SKM-1 treated with dmso at 0.1 percent for 144 hours (cell line): ENCODE data around the gene RPS21.

ENCODE experiments used
- DNase-seq: peaks from one replicate; lab custom pipeline; 2025; ENCODE audit not compliant: unreplicated experiment; lab: John Stamatoyannopoulos, UW

RPS21 gene

DNA sequence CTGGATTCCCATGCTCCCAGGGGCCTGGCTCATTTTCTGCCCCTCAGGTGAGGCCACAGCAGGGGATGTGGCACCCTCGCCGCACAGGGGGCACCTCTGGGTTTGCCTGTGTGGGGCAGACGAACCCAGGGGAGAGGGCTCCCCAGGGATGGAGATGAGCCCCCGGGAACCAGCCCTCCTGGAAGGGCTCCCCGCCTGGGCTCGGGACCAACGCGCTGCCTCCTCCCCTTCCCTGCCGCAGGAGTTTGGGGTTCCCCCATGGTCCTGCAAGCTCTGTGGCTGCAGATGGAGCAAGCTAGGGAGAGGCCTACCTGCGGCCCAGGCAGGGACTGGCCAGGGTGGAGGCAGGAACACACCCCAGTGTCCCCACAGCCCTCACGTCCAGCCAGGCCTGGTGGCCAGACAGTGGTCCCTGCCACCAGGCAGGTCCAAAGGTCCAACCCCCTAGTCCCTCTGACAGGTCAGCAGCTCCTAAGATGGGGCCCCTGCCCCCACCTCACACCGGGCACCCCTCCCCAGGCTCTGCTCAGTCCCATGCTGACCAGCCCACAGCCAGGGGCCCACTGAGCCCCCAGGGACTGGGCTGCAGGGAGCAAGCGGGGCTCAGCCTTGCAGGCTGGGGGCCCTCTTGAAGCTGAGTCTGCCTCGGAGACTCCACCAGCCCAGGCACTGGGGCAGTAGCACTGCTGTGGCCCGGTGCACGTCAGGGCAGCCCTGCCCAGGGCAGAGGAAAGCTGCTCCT is 33.4 kb upstream of the RPS21 start:
- no peak for DNase-seq

DNA sequence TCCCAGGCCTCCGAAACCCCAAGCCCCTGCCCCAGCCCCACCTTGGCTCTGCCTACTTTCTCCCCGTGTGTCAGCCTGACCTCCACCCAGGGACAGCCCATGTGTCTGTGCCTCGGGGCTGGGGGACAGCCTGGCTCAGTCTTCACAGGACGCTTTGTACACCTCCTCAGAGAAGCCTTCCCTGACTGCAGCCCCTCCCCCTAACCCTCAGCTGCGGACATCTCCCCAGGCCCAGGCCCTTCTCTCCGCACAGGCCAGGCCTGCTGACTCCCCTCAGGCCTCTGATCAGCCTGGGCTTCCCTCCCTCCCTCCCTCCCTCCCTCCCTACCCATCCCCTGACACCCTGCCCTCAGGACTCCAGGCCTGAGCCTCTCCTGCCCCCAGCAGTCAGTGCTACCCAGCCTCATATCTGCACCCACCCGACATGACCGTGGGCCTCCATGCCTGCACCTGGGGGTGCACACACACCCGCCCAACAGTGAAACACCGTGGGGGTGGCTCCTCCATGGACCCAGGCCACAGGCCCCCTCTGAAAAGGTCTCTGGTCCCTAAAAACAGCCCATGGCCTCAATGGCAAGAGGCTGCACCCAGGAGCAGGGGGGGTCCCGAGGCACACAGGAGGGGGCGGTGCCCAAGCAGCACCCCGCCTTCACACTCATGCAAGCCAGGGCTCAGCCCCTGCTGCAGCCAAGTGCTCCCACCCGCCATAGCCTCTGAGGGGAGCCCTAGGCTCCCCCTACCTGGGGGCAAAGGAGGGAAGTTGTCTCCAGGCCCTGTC is 32.7 kb upstream of the RPS21 start:
- DNase-seq: no peak

- DNase-seq: no peak
Observed at GRCh38 chr20:62354811-62355341, 32.0 kb upstream of the RPS21 start.

- no peak for DNase-seq
Observed at GRCh38 chr20:62355516-62355877, 31.4 kb upstream of the RPS21 start.

DNA sequence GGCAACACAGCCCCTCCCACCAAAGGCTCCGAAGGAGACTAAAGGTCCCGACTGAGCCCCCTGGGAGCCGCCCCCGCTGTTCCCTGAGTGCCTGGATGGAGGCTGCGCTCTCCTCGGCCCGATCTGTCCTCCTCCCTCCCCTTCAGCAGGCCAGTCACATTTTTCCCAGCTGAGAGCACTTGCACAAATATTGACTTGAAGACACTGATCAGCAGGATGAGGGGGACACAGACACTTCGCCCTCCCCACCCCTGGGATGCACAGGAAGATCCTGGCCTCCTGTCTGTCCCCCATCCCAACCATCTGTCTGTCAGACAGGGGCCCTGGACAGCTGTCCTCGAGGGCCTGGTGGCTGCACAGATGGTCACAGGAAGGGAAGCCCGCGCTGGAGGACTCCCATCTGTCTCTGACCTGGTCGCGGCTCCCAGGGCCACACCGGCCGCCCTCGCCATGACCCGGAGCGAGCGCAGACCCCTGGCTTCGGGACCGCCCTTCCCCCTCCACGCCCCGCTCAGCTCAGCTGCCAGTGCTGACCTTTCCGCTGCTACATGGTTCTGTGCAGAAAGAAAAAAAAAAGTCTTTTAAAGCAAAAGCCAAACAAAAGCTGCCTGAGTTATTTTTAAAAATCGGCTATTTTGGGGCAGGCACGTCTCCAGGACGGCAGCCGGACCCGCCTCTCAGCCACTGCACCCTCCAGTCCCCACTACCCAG is 30.9 kb upstream of the RPS21 start:
- no peak for DNase-seq

- no peak for DNase-seq
Observed at GRCh38 chr20:62356589-62357186, 30.2 kb upstream of the RPS21 start.

DNA sequence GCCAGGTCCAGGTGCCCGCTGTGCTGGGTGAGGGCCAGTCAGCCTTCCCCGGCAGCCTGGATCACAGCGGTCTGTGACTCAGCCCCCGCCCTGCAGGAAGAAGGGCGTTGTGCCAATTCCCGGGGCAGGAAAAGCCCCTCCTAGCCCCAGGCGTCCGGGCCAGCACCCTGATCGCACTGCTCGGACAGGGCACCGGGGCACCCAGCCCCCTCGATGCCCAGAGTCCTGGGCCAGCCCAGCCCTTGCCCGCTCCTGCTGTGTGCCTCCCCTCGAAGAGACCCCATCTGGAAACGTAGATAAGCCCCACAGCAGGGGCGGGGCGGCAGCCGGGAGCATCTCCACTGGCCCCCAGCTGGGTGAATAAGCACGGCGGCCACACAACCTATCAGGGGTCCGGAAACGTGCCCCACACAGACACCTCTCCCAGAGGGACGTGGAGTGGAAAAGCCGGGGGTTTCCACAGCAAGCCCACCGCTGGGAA is 29.7 kb upstream of the RPS21 start:
- DNase-seq: no peak

GRCh38 chr20:62357681-62358080 is 29.2 kb upstream of the RPS21 start:
- DNase-seq: no peak

DNA sequence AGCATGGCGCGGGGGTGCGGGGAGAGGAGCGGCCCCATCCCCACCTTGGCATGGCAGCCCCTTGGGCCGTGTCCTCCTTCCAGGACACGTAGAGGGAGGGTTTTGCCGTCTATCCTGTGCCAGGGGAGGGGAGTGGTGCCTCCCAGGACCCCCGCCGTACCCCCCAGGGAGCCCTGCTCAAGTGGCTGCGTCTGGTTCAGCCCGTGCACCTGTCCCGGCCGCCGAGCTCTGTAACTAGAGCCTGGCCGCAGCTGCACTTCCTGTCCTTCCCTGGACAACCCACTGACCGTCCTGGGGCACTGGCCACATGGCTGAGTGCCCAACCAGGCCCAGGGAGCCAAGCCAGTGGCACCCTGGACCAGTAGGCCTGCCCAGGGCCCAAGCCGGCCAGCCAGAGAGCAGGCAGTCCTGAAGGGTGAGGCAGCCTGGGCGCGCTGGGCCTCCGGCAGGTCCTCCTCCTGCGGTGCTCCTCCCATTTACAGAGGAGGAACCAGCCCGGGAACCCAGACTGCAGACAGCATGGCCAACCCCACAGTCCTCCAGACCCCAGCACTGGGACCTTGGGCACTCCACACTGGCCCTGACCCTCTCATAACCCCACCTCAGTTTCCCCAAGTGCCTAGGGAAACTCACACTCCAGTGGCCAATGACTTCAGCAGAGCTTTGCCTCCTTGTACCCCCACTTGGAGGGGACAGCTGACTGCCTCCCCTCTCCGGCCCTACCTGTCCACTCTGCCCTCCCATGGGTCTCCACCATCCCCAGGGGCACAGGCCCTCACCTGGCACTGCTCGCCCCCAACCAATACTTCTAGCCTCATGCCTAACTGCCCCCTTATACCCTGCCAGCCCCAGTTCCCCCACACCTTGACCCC is 28.5 kb upstream of the RPS21 start:
- DNase-seq: no peak

DNA sequence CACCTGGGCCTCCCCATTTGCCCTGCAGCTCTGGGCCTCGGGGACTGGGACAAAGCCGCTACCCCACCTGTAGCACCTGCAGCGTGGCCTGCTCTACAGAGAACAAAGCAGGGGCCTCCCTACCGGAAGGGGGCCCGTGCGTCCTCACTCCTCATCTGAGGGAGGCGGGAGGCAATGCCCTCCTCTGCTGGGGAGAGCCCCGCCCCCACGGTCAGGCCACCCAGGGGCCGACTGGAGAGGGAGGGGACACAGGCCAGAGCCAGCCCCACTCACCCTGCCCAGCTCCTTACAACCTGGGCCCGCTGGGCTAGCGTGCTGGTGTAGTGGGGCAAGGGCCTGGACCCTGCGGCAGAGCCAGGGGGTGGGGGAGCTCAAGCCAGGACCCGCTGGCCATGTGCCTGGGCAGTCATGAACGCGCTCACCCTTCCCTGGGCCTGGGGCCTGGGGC is 27.8 kb upstream of the RPS21 start:
- DNase-seq: no peak

- no peak for DNase-seq
Observed at GRCh38 chr20:62359491-62360121, 27.3 kb upstream of the RPS21 start.

DNA sequence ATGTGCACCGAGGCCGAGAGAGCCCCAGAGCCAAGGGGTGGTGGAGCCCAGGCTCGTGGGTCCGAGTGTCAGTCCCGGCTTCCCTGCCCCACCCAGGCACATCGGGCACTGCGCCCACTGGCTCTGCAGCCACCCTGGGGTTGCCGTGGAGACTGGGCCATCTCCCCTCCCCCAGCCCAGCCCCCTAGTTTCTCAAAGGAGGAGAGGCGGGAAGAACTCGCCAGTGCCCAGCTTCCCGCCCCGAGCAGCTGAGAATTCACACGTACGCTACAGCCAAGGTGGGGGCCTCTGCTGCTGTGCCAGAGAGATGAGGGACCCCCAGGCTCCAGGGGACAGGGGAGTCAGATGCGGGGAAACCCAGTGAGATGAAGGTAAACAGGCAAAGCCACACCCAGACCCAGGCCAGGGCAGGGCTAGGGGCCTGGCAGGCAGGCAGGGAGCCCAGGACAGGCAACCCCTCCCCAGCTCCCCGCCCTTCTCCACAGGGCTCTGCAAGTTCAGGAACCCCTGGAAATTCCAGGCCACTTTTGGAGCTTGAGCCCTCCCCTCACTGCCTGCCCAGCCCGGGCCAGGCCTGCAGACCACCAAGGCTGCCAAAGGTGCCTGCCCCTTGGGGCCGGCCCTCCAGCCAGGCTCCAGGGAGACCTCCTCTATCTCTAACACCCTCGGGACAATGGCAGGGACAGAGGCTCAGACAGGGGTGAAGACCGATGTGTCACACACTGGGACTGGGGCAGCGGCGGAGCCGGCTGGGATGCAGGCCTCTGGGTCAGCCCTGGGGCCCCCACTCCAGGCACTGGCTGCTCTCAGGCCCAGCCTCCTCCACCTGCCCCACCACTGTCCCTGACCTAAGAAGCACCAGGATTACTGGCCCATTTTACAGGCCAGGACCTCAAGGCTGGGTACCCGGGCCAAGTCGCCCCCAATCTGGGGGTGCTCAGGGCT is 25.8 kb upstream of the RPS21 start:
- DNase-seq: no peak

- no peak for DNase-seq
Observed at GRCh38 chr20:62361799-62362589, 24.9 kb upstream of the RPS21 start.

DNA sequence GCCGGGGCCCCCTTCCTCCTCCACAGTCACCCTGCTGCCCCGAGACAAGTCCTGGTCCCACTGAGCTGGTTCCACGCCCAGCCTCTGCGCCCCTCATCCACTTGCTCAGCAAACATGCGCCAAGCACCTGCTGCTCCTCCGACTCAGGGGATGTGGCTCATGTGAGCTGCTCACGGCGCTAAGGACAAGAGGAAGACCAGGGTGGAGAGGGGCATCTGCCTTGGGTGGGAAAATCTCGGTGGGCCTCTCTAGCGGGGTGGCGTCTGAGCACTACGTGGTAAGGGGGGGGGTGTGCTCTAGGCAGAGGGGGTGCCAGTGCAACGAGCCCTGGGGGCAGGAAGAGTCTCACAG is 24.3 kb upstream of the RPS21 start:
- no peak for DNase-seq

GRCh38 chr20:62362991-62363919 is 23.6 kb upstream of the RPS21 start:
- DNase-seq: no peak

DNA sequence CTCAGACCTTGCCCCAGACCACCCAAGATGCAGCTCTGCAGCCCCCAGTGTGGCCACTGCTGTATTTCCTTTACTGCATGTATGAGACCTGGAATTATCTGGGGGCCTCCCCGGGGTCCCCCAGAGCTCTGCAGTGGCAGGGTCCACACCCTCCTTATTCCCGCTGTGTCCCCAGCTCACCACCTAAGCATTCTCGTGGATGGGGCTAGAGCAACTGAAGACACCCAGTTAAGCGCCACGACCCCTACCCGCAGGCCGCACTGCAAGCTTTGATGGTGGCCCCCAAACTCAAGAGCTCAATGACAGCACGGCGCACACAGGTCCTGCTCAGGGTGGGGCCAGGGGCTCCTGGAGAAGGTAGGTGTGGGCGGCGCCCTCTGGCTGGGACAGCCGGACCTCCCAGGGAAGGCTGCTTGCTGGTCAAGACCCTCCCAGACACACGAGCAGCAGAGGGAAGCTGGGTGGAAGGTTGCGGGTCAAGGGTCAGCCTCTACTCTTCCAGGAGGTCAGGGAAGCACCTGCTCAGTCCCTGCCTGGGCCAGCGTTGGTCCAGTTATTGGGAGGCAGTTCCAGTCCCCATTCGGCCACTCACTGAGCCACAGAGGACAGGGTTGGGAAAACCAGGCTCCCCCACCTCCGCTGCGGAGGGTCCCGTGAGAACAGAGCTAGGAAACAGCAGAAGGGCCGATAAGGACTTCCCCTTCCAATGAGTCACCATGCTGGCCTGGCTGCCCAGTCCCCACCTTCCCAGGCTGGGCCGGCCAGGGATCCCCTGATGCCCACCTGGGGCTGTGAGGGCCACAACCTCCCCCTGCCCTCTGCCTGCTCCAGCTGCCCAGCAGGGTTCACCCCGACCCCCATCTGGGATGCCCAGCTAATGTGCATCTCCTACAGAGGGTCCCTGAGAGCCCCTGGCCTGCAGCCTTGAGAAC is 22.7 kb upstream of the RPS21 start:
- DNase-seq: no peak
